Activated gamma-delta T cell treated with anti-CD3 and anti-CD28 coated beads, Interleukin-2, amount 50 U/mL, for 16 hours (primary cell): ENCODE measurements around the gene PYGB.
"Not testable (repeated sequence)": the region's sequence is repeated elsewhere in the genome, so short reads cannot be mapped to it uniquely, and the experiment has no call there.

Source experiments
- DNase-seq: peaks from one replicate; pipeline ENCODE4 v3.0.0-alpha.2; 2020; ENCODE audit warnings: low read depth

PYGB gene

GRCh38 chr20:25314497-25315417 is 66.9 kb downstream of the PYGB start:
- no peak for DNase-seq

DNA sequence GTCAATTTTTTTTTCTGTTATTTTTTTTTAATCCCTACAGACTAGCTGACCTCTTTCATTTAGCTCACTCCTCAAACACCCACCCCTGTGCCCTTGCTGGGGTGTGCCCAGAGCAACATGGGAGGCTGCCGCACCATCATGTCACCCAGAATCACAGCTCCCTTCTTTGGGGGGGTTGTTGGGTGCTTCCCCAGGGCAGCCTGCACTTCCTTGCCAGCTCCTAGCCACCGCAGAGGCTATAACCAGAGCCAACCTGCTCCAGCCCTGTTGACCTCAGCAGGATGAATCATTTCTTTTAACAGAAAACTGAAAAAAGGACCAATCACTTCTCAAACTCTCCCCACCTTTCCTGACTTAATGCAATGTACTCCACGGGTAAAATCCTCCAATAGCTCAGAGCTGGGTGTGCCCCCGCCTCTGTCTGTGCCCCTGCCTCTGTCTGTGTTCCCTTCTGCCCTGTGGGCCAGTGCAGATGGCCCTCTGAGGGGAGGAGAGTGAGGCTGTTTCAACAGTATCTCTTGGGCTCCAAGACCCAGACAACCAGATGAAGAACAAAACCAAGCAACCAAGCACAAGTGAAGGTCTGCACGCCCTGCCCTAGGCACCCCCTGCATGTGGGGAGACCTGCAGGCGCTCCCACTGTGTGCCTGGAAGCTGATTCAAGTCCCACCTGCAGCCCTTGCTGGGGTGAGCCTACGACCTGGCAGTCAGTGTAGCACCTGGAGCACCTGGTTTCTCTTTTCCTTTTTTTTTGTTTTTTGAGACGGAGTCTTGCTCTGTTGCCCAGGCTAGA is 67.7 kb downstream of the PYGB start:
- no peak for DNase-seq

GRCh38 chr20:25316506-25317190 is 68.8 kb downstream of the PYGB start:
- no peak for DNase-seq

DNA sequence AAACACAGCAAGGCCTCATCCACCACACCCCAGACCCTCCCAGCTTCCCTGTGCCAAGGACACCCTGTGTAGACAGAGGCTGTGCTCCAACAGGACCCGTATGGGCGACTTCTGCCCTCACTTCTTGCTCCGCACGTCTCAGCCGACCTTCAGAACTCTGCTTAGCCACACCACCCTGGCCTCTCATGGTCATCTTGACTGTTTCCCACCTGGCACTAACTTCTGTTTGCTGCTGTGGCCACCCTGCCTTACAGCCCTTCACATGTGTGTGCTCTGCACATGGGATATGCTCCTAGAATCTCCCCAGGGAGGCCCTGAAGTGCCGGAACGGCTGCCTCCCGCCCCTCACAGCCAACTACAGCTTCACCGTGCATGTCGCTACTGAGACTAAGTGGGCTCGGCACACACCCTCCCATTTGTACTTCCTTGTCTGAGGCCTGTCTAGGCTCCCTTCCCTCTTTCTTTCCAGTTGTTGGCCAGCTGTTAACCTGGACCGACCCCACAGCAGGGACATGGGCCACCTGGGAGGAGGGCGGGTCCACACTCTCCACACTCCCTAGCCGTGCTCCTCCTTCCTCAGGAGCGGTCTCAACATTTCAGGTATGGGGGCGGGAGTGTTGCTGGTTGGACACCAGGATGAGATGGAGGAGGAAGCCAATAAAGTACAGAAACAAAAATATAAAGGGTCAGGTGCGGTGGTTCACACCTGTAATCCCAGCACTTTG is 69.6 kb downstream of the PYGB start:
- no peak for DNase-seq

DNA sequence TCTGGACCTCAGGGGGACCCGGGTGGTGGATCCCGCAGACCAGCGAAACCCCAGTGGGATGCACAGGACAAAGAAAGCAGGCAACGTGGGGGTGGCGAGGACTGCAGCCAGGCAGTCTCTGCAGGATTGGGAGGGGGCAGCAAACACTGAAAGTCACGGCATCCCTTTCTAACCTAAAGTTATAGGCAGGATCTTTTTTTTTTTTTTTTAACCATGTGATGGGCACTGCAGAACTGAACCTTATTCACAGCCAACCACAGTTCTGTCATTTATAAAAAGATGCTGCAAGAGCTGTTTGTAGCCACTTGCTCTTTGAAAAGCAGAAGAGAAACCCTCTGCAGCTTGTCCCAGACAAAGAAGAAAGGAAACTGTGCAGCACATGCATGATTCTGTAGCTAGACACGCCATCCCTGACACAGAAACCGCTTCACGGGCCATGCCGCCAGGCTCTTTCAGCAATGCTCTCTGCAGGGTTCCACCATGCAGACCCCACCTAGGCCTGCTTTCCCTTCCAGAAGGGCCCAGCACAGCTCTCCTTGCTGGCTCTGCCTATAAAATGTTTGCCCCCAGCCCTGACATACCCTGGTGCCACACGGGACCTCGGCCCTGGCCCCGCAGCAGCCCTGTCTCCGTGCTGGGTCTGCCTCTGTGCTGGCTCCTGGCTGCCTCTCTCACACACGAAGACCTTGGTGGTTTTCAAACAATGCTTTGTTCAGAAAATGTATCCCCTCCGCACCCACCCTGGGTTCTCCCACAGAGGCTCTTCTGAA is 70.8 kb downstream of the PYGB start:
- no peak for DNase-seq

DNA sequence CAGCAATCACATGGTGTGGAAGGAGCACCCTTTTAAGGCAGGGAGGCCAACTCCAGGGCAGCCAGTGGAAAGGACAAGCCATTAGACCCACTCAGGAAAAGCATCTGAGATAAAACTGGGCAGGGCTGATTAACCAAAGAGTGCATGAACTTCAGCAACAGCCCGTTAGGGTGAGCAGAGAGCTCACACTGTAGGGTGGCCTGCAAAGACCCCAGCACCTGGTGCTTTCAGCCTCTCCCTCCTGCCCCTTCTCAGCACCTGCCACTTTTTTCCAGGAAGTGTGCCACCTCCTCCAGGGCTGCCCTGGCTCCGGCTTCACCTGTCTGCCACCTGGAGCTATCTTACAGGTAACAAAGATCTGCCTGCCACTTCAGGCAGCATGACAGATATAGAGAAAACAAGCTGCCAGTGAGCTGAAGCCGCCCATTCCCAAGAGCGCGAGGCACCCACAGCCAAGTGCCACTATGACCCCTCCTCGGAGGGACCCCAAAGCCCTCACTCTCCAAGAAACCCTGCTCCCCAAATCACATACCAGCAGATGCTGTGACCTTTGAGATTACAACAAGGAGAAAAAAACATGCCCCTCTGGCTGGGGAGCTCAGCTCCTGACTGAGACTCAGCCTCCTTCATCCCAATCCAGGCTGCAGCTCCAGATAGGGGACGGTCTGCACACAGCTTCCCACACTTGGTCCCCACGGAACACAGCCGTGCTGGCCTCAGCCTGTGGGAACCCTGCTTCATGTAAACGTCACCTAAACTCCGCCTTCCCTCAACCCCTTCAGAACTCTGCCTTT is 71.6 kb downstream of the PYGB start:
- DNase-seq = no peak

DNA sequence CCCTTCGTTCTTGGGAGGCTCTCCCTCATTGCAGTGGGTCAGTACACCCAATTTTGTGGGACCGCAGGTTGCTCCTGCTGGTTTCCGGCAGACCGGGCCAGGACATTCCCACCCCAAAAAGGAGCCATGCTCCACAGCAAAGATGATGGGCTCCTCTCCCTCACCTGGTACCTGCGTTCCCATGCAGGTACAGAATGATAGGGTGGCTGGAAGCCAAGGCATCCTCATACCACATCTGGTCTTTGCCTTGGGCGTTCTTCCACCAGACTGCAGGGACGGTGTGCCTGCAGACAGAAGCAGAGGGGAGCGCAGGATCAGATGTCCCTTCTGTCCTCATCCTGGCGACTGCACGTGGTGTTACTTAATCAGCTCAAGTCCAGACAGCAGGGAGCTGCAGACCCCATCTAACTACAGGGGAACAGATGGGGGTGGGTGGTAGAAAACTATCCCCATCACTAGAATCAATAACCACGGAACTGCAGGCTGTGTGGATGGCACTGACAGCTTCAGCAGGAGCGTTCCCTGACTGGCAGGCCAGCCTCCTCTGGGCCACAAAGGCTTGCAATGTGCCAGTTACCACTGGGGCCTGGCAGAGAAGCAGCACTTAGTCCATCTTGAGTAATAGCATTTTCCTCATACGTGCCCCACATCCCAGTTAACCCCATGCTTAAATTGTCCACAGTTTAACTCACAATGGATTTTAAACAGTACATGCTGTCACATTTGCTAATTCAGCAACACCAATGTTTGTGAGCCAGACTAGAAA is 72.3 kb downstream of the PYGB start:
- DNase-seq = no peak

GRCh38 chr20:25321262-25321831 is 73.5 kb downstream of the PYGB start:
- no peak for DNase-seq

DNA sequence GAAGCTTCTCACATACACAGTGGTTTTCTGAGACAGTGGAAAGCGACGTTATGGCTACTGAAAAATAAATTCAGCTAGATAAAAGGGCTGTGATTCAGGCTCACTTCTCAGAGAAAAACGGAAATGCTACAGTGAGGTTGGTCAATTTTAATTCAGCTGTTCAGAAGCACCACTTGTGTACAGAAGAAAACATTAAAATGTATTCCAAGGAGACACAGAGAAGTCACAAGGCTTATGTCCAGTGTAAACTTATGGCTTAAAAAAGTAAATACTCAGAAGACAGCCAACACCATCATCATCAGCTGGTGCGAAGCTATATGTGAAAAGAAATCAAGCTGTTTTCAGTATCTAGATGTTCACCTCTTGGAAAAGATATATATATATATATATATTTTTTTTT is 74.1 kb downstream of the PYGB start:
- DNase-seq = no peak

DNA sequence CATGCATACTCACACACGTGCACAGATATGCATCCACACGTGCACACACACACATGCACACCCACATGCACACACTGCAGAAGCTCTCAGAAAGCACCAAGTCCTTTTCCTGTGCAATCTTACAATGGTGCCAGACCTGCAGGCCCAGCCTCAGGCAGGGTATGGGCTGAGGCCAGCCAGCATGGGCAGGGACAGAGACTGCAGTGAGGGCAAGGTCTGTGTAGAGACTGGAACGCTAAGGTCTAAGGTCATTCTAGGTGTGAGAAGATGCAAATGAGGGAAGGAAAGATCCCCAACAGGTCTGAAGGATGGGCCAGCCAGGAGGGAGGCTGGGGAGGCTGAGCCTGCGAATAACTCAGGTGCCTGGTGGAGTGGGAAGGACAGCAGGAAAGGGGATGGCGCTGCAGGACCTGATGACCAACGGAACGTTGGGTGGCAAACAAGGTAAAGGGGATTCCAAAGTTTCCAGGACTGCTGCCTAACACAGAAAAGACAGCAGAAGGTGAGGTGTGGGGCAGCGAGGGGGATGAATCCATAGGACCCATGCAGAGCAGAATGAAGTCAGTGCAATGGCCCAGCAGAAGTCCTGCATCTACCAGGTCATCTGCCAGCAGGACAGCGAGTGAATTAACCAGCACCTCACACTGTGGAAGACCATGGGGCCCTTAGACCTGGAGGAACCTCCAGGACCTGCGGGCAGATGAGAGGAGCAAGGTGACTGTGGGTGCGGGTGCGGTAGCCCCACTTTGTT is 75.8 kb downstream of the PYGB start:
- no peak for DNase-seq

- no peak for DNase-seq
These were observed 76.5 kb downstream of the PYGB start for GRCh38 chr20:25324412-25324811.

- DNase-seq = no peak
These were observed 77.2 kb downstream of the PYGB start for GRCh38 chr20:25325073-25325472.

DNA sequence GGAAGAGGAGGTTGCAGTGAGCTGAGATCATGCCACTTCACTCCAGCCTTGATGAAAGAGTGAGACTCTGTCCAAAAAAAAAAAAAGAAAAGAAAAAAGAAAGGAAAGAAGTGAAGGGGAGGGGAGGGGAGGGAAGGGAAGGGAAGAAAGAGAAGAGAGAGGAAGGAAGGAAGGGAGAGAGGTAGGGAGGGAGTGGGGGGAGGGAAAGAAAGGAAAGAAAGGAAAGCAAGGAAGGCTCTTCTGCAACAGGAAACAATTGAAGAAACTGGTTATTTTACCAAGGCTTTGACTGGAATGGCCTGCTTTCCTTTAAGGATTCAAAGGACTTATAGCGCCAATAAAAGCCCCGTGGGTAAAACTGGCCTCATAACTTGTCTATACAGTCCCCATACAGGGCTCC is 78.1 kb downstream of the PYGB start:
- DNase-seq = no peak

- DNase-seq = no peak
These were observed 79.8 kb downstream of the PYGB start for GRCh38 chr20:25327521-25328235.

GRCh38 chr20:25328954-25329498 is 81.1 kb downstream of the PYGB start:
- no peak for DNase-seq

- DNase-seq = not testable (repeated sequence)
These were observed 87.1 kb downstream of the PYGB start for GRCh38 chr20:25334972-25335371.
